Measurements from ENCODE around the gene MTMR11.
"Not testable (repeated sequence)": the region's sequence is repeated elsewhere in the genome, so short reads cannot be mapped to it uniquely, and the experiment has no call there.

Gene MTMR11

DNA sequence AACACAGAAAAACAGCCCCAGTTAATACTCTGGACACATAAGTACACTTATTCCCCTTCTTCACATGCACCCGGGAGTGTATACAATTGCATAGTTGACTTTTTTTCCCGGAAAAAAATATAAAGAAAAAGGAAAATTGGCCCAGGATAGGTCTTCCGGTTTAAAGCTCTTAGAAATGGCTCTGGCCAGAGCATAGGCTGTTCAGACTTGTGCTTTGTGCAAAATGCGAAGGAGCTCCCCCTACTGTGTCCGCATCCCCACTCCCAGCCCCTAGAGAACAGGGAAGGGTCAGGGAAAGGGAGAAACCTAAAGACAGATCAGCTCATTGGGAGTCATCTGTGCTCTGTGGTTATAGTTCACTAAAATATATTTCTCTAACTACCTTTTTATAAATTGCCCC is 5.5 kb upstream of the MTMR11 start:
- no peak overlapping the region for H3K4me3 Mint-ChIP-seq
- H3K27ac Mint-ChIP-seq = peak overlapping the region; percentile 50 to 72 (median 70)
- H3K27me3 Mint-ChIP-seq (ENCODE audit: low read depth) = no peaks in the 10 kb centered on the region
- peaks cover 21% of the 10 kb centered on the region for H3K36me3 Mint-ChIP-seq (ENCODE audit: low read depth)
- H3K4me1 Mint-ChIP-seq = peaks cover 34% of the 10 kb centered on the region
- no peaks in the 10 kb centered on the region for H3K9me3 Mint-ChIP-seq
- TF ChIP-seq, protein P1, sequence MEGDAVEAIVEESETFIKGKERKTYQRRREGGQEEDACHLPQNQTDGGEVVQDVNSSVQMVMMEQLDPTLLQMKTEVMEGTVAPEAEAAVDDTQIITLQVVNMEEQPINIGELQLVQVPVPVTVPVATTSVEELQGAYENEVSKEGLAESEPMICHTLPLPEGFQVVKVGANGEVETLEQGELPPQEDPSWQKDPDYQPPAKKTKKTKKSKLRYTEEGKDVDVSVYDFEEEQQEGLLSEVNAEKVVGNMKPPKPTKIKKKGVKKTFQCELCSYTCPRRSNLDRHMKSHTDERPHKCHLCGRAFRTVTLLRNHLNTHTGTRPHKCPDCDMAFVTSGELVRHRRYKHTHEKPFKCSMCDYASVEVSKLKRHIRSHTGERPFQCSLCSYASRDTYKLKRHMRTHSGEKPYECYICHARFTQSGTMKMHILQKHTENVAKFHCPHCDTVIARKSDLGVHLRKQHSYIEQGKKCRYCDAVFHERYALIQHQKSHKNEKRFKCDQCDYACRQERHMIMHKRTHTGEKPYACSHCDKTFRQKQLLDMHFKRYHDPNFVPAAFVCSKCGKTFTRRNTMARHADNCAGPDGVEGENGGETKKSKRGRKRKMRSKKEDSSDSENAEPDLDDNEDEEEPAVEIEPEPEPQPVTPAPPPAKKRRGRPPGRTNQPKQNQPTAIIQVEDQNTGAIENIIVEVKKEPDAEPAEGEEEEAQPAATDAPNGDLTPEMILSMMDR (IDR thresholded peaks at IDR 0.05; ENCODE audit: unreplicated experiment in 3 of 3) = peak; percentile 23 to 43 (median 24)

DNA sequence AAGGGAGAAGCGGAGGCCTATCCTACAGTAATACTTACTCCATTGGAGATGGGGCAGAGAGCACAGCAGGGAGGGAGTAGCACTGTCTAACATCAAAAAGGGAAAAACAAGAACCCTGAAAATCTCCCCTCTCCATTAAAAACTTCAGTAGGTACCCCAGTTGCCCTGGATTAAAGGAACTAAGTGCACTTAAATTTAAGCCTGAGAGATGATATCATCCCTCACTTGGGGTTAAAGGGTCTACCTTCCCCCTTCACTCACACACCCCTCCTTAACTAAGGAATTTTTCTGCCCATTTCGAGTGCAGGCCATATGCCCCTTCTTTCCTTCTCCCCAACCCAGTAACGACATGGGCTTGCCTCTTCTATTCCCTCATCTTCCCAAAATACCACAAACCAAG is 3.7 kb upstream of the MTMR11 start:
- H3K9me3 Mint-ChIP-seq = no peaks in the 10 kb centered on the region
- H3K36me3 Mint-ChIP-seq (ENCODE audit: low read depth) = peaks cover 13% of the 10 kb centered on the region

DNA sequence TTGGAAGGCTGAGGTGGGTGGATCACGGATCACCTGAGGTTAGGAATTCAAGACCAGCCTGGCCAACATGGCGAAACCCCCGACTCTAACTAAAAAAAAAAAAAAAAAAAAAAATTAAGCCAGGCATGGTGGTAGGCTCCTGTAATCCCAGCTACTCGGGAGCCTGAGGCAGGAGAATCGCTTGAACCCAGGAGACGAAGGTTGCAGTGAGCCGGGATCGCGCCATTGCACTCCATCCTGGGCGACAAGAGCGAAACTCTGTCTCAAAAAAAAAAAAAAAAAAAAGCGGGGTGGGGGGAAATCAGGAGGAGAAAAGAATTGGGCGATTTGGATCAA is 2.0 kb upstream of the MTMR11 start:
- H3K4me3 Mint-ChIP-seq = peak overlapping the region; percentile 59 to 80 (median 66)
- H3K27me3 Mint-ChIP-seq (ENCODE audit: low read depth); H3K9me3 Mint-ChIP-seq: not testable (repeated sequence)

More for the DNA sequence above, 3.7 kb upstream of the MTMR11 start:
- H3K27me3 Mint-ChIP-seq (ENCODE audit: low read depth) = no peaks in the 10 kb centered on the region
- TF ChIP-seq, protein P1 (IDR thresholded peaks at IDR 0.05; ENCODE audit: unreplicated experiment in 3 of 3) = no peak
- peak overlapping the region; percentile 16 to 95 (median 63) for H3K27ac Mint-ChIP-seq
- H3K4me1 Mint-ChIP-seq = peaks cover 52% of the 10 kb centered on the region
- H3K4me3 Mint-ChIP-seq = no peak overlapping the region

DNA sequence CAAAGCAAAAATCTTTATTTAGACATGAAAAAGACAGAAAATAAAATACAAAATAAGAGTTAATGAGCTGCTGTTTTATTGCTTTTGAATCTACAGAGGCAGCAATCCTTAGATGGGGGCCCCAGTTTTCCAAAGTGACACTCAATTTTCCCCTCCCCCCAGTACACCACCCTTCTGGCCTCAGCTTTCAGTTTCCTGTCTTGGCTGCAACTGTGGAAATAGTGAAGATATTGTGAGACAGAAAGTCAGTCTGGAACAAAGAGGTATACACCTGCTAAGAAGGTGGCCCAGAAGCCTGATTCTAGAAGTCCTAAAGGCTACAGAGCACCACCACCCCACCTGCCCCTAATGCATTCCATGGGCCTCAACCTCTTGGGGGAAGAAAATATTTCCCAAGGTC is 1.1 kb upstream of the MTMR11 start:
- peak overlapping the region; percentile 84 to 92 (median 89) for H3K27ac Mint-ChIP-seq
- H3K4me1 Mint-ChIP-seq = peaks cover 57% of the 10 kb centered on the region
- no peaks in the 10 kb centered on the region for H3K9me3 Mint-ChIP-seq

More for the DNA sequence above, 2.0 kb upstream of the MTMR11 start:
- not testable (repeated sequence) for H3K36me3 Mint-ChIP-seq (ENCODE audit: low read depth)
- Mint-ChIP-seq H3K27ac (peak overlapping the region; percentile 90 to 97 (median 95)), H3K4me1 (peaks cover 57% of the 10 kb centered on the region)

DNA sequence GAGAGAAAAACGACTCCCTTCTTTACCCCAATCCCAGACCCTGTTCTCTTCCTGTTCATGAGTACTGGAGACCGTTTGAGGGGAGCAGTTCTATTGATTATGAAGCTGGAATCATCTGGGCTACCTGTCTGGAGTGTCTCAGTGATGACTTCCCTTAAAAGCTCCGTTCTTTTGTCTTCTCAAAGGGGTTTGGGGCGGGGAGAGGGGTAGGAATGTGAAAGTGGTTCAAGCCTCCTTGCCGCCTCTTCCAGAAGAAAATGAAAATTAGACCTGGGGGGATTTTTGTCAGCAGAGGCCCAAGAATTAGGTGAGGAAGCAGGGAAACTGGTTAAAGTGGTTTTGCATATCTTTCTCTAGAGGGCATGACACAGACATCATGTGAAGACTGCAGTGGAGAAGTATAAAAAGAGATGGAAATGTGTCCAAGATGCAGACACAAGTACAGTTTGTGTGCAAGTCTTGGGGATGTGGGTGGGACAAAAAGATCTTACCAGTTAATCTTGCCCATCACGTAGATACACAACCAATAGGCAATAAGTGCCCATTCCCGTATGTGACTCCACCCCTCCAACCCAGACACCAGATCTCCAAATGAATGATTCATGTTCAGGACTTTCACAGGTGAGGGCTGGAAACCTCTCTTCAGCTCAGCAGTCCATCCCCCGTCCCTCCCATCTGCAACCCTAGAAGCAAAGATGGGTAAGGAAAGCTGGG is 470 bp upstream of the MTMR11 start:
- peak overlapping the region; percentile 90 to 94 (median 93) for H3K4me3 Mint-ChIP-seq
- no peaks in the 10 kb centered on the region for H3K9me3 Mint-ChIP-seq
- peaks cover 8% of the 10 kb centered on the region for H3K36me3 Mint-ChIP-seq (ENCODE audit: low read depth)
- TF ChIP-seq, protein P1 (IDR thresholded peaks at IDR 0.05; ENCODE audit: unreplicated experiment in 3 of 3) = no peak
- peaks cover 56% of the 10 kb centered on the region for H3K4me1 Mint-ChIP-seq
- no peaks in the 10 kb centered on the region for H3K27me3 Mint-ChIP-seq (ENCODE audit: low read depth)
- H3K27ac Mint-ChIP-seq = peak overlapping the region; percentile 84 to 92 (median 89)

More for the DNA sequence above, 1.1 kb upstream of the MTMR11 start:
- H3K27me3 Mint-ChIP-seq (ENCODE audit: low read depth) = no peaks in the 10 kb centered on the region
- peaks cover 4% of the 10 kb centered on the region for H3K36me3 Mint-ChIP-seq (ENCODE audit: low read depth)
- TF ChIP-seq, protein P1 (IDR thresholded peaks at IDR 0.05; ENCODE audit: unreplicated experiment in 3 of 3) = no peak
- H3K4me3 Mint-ChIP-seq = peak overlapping the region; percentile 90 to 94 (median 93)

DNA sequence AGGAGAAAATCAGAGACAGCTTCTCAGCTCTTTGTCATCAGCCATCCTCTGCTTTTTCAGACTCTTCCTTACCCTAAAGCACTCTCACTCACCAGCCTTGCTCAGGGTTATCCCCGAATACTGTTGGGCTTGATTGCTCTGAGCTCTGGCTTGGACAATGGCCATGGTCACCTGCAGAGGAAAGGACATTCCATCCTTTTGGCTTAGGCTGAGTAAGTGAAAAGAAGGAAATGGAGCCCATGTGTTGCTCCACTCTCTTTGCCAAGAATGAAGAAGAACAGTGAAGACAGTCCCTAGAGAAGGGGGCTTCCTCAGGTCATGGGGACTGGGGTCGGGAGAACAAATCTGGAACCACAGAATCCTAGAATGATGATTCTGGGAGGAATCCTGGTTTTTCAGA is 2.3 kb downstream of the MTMR11 start:
- Mint-ChIP-seq H3K27ac (no peak overlapping the region), H3K4me3 (peak overlapping the region; percentile 19 to 93 (median 60)), H3K4me1 (peaks cover 62% of the 10 kb centered on the region), H3K36me3 (ENCODE audit: low read depth) (peaks cover 26% of the 10 kb centered on the region), H3K27me3 (ENCODE audit: low read depth) (no peaks in the 10 kb centered on the region), H3K9me3 (no peaks in the 10 kb centered on the region)
- TF ChIP-seq, protein P1 (IDR thresholded peaks at IDR 0.05; ENCODE audit: unreplicated experiment in 3 of 3) = no peak

Data from nephron (organoid).